ENCODE measurements around the gene ZFAND3. TPM values are rescaled to one million over a fixed set of nuclear protein-coding genes. Genes with fewer than 3 reads are reported as not detected.
"Not testable (repeated sequence)": the region's sequence is repeated elsewhere in the genome, so short reads cannot be mapped to it uniquely, and the experiment has no call there.

ZFAND3 gene
- polyA plus RNA-seq, 4 donors, result 140 to 179 (median 177) TPM

DNA sequence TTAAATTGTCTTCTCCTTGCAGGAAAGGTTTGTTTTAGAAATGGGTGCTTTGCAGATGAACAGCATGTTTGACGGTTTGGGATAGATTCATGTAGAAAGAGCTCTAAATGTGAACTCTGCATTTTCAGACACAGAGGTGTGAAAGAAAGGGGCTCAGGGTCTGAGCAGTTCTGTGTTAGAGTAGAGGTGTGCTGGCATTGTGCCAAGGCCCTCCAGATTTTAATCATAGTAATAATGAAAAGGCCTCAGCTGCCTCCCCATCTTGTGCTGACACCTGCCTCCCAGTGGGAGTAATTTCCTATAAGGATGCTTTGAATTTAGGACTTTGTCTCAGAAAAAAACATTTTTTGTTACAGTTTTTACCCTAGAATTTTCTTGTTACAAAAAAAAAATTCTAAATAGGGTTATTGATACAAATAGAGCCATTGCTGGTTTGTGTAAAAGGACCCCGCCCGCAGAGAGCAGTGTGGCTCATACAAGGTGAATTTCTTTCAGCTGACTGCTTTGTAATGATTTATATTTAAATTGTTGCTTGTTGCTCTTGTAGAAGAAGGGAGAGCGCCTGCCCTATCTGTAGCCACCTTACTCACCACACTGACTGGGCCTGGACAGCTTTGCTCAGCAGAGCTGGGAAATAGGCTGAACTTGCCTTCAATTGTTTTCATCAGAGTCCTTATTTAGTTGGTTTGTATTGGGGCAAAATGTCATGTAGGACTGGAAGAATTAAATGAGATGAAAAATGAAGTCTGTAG, 294.5 kb downstream of the ZFAND3 start:
- DNase-seq (ENCODE audit: low read depth in 4 of 4, low spot score in 3 of 4), result no peak

DNA sequence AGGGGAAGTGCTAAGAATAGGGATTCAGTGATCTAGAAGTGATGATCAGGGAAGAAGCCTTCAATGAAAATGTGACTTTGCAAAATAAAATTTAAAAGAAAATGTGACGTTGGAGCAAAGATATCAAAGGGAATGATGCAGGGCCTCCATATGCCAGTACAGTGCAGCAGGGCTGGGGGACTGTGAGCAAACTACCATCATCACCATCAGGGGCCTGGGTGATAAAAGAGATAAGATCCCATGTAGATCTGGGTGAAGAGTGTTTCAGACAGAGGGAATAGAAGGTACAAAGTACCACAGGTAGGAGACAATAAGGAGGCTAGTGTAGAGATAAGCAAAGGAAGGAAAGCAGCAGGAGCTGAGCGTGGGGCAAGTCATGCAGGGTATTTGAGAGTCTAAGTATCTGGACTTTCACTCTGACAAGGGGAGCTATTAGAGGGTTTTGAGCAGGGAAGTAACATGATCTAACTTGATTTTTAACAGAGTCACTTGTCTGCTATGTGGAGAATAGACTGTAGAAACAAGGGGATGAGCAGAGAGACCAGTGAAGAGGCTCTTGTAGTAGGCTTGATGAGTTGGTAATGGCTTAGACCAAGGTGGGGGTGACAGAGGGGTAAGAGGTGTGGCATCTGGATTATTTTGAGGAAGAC, 295.6 kb downstream of the ZFAND3 start:
- no peak for DNase-seq (ENCODE audit: low read depth in 4 of 4, low spot score in 3 of 4)

DNA sequence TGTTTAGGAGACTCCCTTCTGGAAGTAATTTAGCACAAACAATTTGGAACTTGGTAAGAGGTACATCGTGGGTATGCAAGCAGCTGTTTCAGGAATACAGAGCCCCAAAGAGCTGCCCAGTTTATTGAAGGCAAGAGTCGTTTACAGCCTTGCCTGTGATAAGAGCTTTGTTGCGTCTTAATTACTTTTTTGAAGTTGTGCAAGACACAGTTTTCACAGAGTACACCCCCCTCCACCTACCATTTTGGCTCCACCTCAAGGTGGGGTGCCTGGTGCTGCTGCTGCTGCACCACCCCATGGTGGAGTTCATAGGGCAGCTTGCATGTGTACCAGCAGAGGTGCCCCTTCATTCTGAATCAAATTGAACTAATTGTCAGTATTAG, 296.1 kb downstream of the ZFAND3 start:
- DNase-seq (ENCODE audit: low read depth in 4 of 4, low spot score in 3 of 4), result no peak

DNA sequence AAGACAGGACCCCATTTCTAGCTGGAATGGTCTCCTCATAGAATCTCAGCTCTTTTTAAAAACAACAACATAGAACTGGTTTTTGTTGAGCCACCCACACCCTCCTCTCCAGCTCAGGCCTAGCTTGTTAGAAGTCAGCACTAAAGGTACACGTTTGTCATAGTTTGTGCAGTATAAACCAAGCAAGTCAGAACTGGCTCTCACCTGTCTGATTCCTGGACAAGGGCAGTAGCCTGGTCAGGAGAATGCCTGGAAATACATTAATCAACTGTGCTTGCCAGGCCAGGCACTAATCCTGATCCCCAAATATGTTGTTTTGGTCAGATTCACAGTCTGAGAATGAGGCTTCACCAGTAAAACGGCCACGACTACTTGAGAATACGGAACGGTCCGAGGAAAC, 296.7 kb downstream of the ZFAND3 start:
- no peak for DNase-seq (ENCODE audit: low read depth in 4 of 4, low spot score in 3 of 4)

DNA sequence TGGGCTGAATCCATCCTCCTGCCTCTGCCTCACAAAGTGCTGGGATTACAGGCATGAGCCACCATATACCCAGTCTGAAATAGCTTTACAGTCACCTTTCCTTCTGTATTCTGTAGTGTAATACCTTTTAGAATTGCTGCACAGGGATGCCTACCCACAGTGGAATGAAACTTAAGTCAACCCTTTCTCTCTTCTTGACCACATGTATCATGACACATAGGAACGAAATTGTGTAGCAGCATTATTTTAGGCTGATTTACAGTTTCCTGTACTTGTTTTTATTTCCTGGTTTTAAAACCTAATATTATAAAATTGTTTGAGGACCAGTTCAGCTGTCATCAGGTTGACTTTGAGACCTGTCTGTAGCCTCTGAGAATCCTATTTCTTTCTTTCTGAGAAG, 297.8 kb downstream of the ZFAND3 start:
- DNase-seq (ENCODE audit: low read depth in 4 of 4, low spot score in 3 of 4), result no peak

DNA sequence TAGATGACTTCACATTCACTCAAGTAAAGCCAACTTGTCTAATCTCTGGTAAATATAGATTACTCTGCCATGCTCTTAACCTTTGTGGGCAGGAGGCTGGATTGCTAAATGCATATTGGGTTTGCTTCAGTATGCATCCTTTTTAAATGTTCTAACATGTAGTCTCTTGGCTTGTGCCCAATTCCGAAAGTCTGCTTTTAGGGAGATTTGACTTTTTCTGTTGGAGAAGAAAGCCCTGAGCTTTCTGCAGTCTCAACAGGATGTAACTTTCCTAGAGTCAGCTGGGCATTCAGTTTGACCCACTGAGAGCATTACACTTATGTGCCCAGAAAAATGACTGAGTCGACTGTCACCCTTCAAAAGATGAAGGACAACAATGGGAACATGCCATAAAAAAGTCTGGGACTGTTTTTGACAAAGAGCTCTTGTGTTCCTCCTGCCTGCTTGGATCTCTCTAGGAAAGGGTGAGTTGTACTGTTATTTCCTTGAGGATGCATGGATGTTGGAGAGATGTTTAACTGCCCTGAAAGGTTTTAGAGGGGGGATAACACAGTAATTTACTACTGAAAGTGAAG, 299.4 kb downstream of the ZFAND3 start:
- DNase-seq (ENCODE audit: low read depth in 4 of 4, low spot score in 3 of 4), result no peak

DNA sequence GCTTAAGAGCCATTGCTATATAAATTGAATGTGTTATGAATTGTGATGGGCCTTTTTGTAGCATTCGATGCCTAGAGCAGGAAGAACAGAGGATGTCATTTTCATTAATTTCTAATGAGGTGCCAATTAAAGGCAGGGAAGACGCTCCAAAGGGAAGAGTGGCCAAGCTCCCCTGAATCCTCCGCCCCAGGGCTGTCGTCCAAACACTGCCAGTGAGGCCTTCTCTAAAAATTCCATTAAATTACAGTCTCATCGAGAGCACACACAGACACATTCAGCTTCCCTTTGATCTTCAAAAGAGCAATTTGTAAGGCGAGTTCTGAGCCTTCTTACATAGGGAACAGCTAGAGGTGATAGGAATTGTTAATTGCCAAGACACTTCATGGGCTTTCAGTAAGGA, 300.0 kb downstream of the ZFAND3 start:
- no peak for DNase-seq (ENCODE audit: low read depth in 4 of 4, low spot score in 3 of 4)

DNA sequence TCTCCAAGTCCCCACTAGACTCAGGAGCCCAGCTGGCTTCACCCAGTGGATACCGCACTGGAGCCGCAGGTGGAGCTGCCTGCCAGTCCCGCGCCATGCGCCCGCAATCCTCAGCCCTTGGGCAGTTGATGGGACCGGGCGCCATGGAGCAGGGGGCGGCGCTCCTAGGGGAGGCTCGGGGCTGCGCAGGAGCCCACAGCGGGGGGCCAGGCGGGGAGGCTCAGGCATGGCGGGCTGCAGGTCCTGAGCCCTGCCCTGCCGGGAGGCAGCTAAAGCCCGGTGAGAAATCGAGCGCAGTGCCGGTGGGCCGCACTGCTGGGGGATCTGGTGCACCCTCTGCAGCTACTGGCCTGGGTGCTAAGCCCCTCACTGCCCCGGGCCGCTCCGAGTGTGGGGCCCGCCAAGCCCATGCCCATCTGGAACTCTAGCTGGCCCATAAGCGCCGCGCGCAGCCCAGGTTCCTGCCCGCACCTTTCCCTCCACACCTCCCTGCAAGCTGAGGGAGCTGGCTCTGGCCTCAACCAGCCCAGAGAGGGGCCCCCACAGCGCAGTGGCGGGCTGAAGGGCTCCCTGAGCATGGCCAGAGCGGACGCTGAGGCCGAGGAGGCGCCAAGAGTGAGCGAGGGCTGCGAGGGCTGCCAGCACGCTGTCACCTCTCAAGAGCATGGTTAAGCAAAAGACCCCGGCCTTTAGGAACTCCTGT, 304.8 kb downstream of the ZFAND3 start:
- DNase-seq (ENCODE audit: low read depth in 4 of 4, low spot score in 3 of 4), result not testable (repeated sequence)

DNA sequence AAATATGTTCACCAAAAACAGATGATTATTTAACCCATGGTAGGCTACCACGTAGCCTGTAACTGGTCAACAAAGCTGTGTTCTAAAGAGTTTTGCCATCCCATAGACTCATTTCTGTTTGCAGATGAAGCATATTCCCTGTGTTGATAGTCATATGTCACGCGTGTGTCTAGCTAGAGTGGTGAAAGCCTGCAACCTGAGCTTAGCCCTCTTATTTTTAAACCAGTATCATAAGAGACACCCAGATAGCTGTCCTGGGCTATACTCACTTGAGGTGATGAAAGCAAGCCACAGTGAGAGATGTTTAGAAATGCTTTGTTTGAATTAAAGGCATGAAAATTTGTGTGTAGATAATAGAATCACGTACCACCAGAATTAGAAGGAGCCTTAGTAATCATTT, 307.8 kb downstream of the ZFAND3 start:
- DNase-seq (ENCODE audit: low read depth in 4 of 4, low spot score in 3 of 4), result no peak

DNA sequence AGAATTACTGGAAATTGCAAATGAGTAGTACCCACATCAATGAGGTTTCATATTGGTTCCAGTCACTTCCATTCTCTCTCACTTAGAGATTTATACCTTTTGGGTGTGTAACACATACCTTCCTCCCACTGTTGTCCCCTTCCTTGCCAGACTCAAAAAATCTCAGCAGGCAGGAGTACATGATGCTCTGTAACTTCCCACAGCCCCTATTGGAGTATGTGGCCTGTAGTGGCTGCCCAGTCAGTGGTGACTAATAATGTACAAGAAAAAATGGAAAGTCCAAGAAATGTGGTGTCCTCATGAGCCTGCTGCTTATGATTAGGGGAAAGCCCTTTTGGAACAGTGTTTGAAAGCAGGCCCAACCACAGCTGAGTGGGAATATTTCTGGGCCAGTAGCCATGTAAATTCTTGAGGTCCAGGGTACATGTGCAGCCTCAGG, 312.0 kb downstream of the ZFAND3 start:
- DNase-seq (ENCODE audit: low read depth in 4 of 4, low spot score in 3 of 4), result no peak

DNA sequence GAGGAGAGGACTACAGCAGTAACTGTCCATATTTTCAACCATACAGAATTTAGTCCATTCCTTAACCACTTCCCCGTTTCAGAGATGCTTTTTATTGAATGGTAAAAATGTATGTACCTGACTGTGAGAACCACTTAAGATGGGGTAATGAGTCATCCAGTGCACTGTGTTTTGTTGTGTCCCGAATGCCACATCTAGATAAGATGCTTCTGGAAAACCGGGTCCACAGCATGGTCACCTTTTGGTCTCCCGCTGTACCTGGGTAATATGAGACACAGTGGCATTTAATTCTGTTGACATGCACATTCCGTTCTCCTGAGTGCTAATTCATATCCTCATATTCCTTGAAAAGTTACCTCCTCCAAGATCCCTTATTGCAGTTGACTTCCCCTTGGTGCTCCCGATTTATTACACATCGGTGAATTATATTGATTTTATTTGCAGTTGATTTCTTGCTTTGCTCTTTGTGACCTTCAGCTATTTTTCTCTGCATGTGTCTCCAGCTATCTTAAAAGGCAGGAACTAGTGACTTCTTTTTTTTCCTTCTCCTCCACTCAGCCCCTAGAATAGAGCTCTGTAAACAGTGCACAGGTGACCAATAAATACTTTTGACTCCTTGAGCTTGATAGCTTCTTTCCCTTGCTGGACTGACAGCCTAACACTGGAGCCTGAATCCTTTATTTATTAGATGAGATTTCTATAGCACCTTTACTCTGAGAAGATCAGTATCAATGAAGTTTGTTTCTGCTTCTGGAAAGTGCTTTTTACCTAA, 314.6 kb downstream of the ZFAND3 start:
- no peak for DNase-seq (ENCODE audit: low read depth in 4 of 4, low spot score in 3 of 4)

DNA sequence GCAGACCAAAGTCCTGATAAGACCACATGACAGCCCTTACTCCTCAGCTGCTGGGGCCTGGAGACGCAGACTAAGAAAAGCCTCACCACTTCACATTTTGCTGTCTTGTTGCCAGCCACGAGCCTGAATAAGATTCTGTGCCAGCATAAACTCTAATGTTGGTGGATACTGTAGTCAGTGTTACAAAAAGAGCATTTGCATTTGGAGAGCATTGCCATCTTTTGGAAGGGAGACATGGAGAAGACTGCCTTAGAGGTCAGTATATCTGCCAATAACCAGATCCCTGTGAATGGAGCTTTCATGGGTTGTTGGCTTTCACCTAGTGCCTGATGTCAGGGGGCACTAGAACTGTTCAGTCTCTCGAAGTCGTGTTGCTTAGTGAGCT, 315.2 kb downstream of the ZFAND3 start:
- DNase-seq (ENCODE audit: low read depth in 4 of 4, low spot score in 3 of 4), result no peak

DNA sequence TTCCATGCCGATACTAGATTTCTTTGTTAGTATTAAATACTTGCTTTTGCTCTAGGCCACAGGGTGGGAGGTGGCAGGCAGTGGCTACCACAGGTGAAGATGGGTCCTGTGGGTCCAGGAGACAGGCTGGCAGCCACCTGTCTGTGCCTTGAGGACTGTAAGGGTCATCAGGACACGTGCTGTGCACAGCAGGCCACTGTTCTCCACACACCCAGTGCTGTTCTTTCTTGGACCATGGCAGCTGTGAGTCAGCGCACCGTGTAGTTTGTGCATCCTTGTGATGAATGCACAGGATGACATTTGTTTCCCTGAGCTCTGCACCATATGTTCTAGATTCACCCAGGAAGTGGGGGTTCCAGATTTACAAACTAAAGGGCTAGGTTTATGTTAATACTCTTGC, 317.0 kb downstream of the ZFAND3 start:
- DNase-seq (ENCODE audit: low read depth in 4 of 4, low spot score in 3 of 4), result no peak

DNA sequence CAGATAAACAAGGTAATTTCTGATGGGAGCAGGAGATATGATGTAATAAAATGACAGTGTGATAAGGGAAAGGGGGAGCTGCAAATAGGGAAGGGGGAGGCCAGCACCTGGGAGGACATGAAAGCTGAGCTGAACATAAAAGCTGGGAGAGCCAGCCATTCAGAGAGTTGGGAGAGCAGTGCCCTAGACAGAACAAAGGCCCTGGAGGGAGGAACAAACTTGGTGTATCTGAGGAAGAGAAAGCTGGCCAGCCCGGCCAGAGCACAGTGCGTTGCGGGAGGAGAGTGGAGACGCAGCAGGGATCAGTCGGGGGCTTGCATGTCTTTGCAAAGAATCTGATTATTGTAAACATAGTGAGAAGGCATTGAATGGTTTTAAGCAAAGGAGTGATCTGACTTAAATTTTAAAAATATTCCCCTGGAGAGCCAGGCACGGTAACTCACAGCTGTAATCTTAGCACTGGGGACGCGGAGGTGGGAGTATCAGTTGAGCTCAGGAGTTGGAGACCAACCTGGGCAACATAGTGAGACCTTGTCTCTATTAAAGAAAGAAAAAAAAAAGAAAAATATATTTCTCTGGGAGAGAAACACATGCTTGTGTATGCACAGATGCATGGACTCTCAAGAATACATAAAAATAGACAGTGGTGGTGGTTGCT, 318.2 kb downstream of the ZFAND3 start:
- DNase-seq (ENCODE audit: low read depth in 4 of 4, low spot score in 3 of 4), result no peak

DNA sequence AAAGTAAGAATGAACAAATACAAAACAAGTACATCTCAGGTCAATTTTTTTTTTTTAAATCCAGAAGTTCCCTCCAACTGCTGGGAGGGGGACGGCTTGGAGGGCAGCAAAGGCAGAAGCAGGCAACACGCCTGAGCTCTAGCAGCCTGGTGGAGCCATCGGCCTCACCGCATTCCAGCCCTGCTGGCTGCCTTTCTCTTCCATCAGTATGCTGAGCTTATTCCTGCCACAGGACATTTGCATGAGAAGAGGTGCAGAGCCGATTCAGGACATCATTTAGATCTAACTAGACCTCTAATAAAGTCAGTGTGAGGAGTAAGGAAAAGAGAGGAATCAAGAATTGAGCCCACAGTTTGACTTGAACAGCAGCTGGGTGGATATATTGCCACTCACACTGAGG, 318.8 kb downstream of the ZFAND3 start:
- no peak for DNase-seq (ENCODE audit: low read depth in 4 of 4, low spot score in 3 of 4)

DNA sequence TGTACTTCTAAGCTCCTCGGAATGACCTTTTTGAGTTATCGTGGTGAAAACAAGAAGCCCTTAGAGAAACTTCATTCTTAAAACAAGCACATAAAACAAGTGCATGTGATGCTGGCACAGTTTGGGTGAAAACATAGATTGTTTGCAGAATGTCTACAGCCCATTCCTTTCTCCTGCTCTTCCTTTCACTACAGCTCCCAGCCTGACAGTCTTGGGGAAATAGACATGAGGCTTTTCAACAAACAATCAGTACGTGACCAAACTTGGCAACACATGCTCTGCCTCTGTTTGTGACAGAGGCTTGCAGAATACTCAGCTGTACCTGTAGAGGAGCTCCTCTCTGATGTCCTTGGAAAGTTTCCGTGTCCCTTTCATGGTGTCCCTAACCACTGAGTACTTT, 321.6 kb downstream of the ZFAND3 start:
- no peak for DNase-seq (ENCODE audit: low read depth in 4 of 4, low spot score in 3 of 4)

DNA sequence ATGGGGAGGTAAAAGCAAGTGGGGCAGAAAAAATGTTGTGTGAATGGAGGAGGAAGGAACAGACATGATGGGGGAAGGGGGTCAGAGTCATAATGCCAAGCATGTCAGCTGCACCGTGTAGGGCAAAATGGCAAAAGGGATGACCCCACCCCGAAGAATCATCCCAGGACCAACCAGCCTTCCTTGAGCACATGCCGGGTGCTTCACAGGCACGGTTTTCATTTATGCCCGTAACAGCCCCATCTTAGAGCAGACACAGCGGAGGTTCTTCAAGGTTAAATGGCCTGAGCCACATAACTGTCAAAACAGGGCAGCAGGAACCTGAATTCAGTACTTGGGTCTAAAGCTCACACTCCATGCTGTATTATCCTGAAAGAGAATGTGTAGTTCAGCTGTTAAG, 322.2 kb downstream of the ZFAND3 start:
- no peak for DNase-seq (ENCODE audit: low read depth in 4 of 4, low spot score in 3 of 4)

DNA sequence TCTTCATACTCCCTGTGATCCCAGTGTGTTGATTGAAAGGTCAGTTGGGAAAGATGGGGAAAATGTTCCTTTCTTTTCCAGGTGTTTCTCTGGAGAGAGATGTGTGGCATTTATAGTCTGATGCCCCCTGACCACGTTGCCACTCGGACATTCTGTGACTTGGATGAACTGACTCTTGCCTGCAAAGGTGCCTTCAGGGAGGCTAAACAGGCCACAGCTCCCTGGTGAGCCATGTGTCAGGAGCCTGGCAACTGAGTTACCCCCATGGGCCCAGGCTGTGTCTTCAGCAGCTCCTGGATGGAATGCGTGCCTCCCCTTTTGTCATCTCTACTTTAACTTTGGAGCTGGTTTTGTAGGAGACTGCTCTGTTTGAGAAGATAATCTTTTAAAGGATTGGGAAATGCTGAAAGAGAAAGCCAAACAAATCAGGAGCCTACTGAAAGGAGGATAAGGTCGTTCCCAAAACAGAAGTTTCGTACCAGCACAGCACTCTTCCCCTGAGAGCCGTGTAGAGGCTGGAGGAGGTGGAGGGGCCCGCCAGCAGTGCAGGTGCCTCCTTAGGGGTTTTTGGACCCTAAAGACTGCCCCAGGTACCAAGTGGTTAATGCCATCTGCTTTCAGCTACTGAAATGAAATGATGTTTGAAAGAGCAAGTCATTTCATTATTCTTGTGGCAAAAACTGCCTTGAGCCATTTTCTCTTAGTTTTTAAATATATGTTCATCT, 322.8 kb downstream of the ZFAND3 start:
- DNase-seq (ENCODE audit: low read depth in 4 of 4, low spot score in 3 of 4), result no peak
